ENCODE data around the gene TLCD2.
A peak's percentile ranks its signal among the peaks of the same experiment; 100 is the strongest.
"Not testable (repeated sequence)": the region's sequence is repeated elsewhere in the genome, so short reads cannot be mapped to it uniquely, and the experiment has no call there.

Gene TLCD2, protein sequence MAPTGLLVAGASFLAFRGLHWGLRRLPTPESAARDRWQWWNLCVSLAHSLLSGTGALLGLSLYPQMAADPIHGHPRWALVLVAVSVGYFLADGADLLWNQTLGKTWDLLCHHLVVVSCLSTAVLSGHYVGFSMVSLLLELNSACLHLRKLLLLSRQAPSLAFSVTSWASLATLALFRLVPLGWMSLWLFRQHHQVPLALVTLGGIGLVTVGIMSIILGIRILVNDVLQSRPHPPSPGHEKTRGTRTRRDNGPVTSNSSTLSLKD

GRCh38 chr17:1709971-1710806 is at the start of gene TLCD2:
TLCD2 (minus strand) TSS chr17:1710377; CDS start chr17:1710242, 135 bp downstream.
- DNase-seq = peak; percentile 41

DNA sequence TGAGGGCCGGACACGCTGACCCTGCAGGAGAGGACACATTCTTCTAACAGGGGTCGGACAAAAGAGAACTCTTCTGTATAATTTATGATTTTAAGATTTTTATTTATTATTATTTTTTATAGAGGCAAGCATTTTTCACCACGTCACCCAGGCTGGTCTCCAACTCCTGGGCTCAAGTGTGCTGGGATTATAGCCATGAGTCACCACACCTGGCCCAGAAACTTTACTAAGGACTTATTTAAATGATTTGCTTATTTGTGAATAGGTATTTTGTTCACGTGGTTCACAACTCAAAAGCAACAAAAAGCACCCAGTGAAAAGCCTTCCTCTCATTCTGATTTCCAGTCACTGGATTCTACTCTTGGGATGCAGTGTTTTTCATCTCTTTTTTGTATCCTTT is 49.4 kb upstream of the TLCD2 start:
- DNase-seq = no peak

- DNase-seq = no peak
Observed at GRCh38 chr17:1758807-1759206, 48.6 kb upstream of the TLCD2 start.

DNA sequence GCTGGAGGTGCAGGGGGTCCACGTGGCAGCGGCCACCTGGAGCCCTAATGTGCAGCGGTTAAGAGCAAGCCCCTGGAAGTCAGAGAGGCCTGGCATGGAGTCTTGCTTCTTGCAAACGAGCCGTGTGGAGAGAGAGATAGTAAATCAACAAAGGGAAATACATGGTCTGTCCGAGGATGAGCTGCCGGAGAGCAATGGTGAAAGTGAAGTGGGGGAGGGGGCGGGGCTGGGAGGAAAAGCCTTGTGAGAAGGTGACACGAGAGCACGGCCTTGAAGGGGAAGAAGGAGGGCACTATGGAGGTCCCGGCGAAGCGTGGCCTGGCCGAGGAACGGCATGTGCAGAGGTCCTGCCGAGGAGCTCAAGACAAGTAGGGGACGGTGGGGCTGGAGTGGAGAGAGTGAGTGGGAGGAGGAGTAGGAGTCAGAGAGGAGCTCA is 45.7 kb upstream of the TLCD2 start:
- no peak for DNase-seq

DNA sequence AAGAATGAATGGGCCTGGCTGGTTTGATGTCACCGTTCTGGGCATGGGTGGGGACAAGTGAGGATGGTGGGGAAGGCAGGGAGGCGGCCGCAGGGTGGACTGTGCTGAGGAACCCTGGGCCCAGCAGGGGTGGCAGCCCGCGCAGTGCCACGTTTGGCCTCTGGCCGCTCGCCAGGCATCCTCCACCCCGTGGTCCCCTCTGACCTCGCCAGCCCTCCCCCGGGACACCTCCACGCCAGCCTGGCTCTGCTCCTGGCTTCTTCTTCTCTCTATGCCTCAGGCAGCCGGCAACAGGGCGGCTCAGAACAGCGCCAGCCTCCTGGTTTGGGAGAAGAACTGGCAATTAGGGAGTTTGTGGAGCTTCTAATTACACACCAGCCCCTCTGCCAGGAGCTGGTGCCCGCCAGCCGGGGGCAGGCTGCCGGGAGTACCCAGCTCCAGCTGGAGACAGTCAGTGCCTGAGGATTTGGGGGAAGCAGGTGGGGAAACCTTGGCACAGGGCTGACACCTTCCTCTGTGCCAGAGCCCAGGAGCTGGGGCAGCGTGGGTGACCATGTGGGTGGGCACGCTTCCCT is 45.2 kb upstream of the TLCD2 start:
- DNase-seq = no peak

DNA sequence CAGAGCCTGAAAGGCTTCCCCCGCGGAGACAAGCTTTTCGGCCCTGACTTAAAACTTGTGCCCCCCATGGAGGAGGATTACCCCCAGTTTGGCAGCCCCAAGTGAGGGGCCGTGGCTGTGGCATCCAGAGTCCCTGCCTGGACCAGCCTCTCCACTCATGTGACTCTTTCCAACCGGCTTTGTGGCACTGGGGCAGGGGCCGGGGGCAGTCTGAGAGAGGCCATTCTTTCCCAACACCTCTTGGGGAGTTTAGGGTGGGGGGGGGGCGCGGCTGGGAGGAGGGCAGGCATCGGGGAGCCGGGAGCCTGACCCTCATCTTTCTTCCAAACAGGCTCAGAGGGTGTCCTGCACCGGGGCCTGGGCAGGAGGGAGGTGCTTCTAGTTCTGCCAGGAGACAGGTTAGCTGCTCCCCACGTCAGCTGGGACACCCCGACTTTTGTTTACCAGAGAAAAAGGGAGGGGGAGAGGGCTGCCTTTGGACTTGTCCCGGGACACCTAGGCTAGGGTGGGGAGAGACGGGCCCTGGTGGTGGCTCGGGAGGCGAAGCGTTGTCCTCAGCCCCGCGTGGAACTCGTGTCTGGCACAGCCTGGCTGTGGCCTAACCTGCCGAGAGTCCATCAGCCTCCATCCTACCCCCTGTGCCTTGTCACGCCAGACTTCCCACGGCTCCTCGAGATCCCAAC is 44.4 kb upstream of the TLCD2 start:
- DNase-seq = no peak

DNA sequence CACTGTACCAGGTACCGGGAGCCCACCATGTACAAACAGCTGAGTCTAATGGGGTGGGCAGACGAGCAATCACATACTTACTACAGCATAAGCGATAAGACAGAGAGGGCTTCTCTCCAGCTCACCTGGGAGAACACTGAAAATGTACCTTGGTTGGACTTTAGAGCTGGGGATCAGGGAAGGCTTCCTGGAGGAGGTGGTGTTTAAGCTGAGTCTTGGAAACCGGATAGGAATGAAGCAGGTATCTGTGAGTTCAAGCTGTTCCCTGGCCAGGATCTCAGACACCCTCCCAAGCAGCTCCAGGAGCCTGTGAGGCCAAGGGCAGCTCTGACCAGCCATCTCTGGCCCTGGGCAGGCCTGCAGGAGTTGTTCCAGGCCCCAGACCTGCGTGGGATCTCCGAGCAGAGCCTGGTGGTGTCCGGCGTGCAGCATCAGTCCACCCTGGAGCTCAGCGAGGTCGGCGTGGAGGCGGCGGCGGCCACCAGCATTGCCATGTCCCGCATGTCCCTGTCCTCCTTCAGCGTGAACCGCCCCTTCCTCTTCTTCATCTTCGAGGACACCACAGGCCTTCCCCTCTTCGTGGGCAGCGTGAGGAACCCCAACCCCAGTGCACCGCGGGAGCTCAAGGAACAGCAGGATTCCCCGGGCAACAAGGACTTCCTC is 43.7 kb upstream of the TLCD2 start:
- no peak for DNase-seq

DNA sequence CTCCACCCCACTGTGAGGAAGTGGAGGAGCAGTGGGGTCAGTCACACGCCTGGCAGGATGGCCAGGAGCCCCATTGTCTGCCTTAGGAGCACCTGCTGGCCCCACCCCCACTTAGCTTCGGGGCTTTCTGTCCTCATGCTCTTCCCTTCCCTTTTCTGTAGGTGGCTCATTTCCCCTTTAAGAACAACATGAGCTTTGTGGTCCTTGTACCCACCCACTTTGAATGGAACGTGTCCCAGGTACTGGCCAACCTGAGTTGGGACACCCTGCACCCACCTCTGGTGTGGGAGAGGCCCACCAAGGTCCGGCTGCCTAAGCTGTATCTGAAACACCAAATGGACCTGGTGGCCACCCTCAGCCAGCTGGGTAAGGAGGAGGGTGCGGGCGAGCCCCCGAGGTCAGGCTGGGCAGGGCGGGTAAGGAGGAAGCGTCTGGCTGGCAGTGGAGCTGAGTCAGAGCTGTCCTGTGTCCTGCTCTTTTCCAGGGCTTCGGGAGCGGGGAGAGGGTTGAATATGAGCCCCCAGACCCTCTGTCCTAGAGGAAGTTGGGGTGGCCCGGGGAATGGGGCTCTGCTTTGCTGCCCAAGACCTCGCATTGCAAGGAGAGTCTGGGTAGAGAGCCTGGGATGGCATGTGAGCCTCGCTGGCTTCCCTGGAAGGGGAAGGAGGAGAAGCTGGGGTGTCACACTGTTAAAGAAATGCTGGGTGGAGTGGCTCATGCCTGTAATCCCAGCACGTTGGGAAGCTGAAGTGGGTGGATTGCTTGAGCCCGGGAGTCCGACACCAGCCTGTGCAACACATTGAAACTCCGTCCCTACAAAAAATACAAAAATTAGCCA is 42.5 kb upstream of the TLCD2 start:
- no peak for DNase-seq

GRCh38 chr17:1750628-1751027 is 40.5 kb upstream of the TLCD2 start:
- DNase-seq = no peak

DNA sequence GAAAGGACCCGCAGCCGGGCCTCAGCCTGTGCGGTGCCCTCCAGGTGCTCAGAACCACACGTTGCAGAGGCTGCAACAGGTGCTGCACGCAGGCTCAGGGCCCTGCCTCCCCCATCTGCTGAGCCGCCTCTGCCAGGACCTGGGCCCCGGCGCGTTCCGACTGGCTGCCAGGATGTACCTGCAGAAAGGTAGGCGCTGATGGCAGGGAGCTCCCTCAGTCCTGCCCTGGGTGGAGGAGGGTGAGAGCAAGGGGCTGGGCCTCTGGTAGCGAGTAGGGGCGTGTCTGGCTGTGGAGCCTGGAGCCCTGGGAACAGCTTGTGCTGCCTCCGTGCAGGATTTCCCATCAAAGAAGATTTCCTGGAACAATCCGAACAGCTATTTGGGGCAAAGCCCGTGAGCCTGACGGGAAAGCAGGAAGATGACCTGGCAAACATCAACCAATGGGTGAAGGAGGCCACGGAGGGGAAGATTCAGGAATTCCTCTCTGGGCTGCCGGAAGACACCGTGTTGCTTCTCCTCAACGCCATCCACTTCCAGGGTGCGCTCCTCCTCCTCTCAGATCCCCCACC is 36.9 kb upstream of the TLCD2 start:
- DNase-seq = no peak

DNA sequence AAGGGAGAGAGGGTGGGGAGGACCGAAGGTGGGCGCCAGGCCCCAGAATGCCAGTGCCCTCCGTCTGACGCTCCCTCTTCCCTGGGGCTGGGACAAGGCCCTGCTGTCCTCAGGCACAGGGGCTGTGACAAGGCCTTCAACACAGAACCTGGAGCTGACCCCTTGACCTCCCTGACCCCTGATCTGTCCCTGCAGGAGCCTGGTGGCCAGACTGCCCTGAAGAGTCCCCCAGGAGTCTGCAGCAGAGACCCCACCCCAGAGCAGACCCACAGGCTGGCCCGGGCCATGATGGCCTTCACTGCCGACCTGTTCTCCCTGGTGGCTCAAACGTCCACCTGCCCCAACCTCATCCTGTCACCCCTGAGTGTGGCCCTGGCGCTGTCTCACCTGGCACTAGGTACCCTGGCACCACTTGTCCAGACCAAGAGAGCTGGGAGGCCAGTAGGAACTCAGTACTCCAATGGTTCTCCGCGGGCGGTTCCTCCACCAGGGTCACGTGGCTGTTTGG is 35.4 kb upstream of the TLCD2 start:
- DNase-seq = no peak

- DNase-seq = no peak
Observed at GRCh38 chr17:1744551-1745512, 34.7 kb upstream of the TLCD2 start.

- DNase-seq = no peak
Observed at GRCh38 chr17:1743088-1743439, 32.9 kb upstream of the TLCD2 start.

GRCh38 chr17:1742371-1743087 is 32.4 kb upstream of the TLCD2 start, which contains the start of gene SERPINF2:
SERPINF2 (plus strand) TSS chr17:1742871; CDS start chr17:1744996, 2,125 bp downstream.
- DNase-seq = no peak

DNA sequence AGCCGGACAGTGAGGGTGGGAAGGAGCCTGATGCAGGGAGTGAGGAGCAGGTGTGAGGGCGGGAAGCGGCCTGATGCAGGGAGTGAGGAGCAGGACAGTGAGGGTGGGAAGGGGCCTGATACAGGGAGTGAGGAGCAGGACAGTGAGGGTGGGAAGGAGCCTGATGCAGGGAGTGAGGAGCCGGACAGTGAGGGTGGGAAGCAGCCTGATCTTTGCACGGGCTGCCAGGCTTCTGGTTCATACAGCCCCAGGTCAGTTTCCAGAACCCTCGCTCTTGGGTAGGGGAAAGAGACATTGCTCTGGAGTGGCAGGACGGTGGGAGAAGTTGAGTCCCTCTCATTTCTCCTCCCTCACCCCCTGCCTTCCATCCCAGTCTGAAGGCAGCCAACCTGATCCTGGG is 31.7 kb upstream of the TLCD2 start:
- not testable (repeated sequence) for DNase-seq

DNA sequence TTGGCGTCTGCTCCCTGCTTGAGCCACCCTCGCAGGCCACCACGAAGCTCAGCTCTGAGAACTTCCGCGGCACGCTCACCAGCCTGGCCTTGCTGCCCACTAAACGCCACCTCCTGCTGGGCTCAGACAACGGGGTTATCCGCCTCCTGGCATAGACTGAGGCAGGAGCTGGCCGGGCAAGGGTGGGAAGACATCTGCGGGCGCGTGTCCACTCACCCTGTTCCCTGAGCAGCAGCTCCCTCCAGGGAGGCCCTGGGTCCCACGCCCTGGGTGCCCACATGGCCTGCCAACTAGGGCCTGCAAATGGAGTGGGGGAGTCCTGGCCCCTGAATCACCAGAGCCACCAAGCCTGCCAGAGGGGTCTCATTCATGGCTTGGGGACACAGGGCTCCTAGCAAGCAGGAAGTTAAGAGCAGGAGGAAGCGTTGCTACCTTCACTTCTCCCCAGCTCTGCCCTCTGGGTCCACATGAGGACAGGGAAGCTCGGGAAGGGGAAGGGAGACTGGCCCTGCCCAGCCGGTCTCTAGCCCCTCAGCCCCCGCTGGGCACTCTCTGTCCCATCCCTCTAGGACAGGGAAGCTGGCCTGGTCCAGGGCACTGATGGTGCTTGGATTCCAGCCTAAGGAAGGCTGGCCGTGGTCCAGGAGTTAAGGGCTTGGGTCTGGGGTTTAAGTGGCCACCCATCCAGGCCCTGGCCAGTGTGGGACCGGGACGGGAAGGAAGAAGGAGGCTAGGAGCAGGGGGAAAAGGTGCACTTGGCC is 27.5 kb upstream of the TLCD2 start:
- DNase-seq = no peak

- peak; percentile 79 for DNase-seq
Observed at GRCh38 chr17:1736348-1737281, 26.4 kb upstream of the TLCD2 start.

Measured in stimulated activated CD4-positive, alpha-beta T cell treated with anti-CD3 and anti-CD28 coated beads, Interleukin-15, amount 100 ng/mL, for 24 hours (primary cell).